Measurements from ENCODE around the gene SCUBE2. TPM values are rescaled to one million over a fixed set of nuclear protein-coding genes. Genes with fewer than 3 reads are reported as not detected.

The SCUBE2 gene
- total and polyA plus RNA-seq, 2 donors (not counting 1 experiment from before 2014, with no cell fraction given): not detected

- no peaks in the 10 kb centered on the region for H3K9me3 Mint-ChIP-seq (ENCODE audit: insufficient read depth)
- Histone ChIP-seq H3K4me2 (replicated peaks; ENCODE audit: low read depth, low read length, poor library complexity, severe bottlenecking) (no peak overlapping the region), H3K4me1 (ENCODE audit: control insufficient read depth in 2 of 2, insufficient read depth in 2 of 2, low read length in 2 of 2) (no peaks in the 10 kb centered on the region), H3K9me3 (ENCODE audit: control extremely low read depth in 1 of 3, control insufficient read depth in 2 of 3, insufficient read depth in 1 of 3, low read length in 2 of 3) (no peaks in the 10 kb centered on the region), H4K20me1 (ENCODE audit: control insufficient read depth, insufficient read depth, low read length, poor library complexity, severe bottlenecking) (no peaks in the 10 kb centered on the region), H3K27me3 (replicated peaks in 1 of 4; ENCODE audit: control extremely low read depth in 1 of 4, control insufficient read depth in 3 of 4, insufficient read depth in 4 of 4, low read length in 3 of 4) (peaks cover 0 to 4% (median 2%) of the 10 kb centered on the region in 4 experiments), H2AFZ (ENCODE audit: insufficient read depth, low read depth, low read length, poor library complexity, severe bottlenecking) (no peak overlapping the region), H3K27ac (ENCODE audit: low read length in 2 of 2) (no peak overlapping the region), H3K36me3 (replicated peaks in 1 of 2; ENCODE audit: control extremely low read depth in 1 of 2, control insufficient read depth in 1 of 2, extremely low read depth in 1 of 2, insufficient read depth in 2 of 2, low read length in 1 of 2) (no peaks in the 10 kb centered on the region), H3K4me3 (ENCODE audit: control extremely low read depth in 1 of 5, extremely low read depth in 1 of 5, insufficient read depth in 1 of 5, low read depth in 2 of 5, low read length in 4 of 5) (no peak overlapping the region), H3K79me2 (ENCODE audit: control insufficient read depth, insufficient read depth, low read length) (no peaks in the 10 kb centered on the region), H3K9ac (ENCODE audit: low read length) (no peak overlapping the region)
- intact Hi-C loops (cut with micrococcal nuclease): no loop called here
- H3K27me3 Mint-ChIP-seq: peaks cover 40% of the 10 kb centered on the region
- ChIA-PET CTCF (interaction anchor here (0.5 to 1.1 kb wide), 2 partner anchors 60 to 432 kb away, joined by 4 to 5 read pairs; no protein-coding TSS in a partner anchor), POLR2A (no interaction called here)
- 90% methylated on average over 6 of the region's 6 CpGs for WGBS (ENCODE audit: insufficient coverage)
- H3K4me3 Mint-ChIP-seq: no peak overlapping the region
- DNase-seq: no peak
- no peak overlapping the region for H3K27ac Mint-ChIP-seq
- ATAC-seq (ENCODE audit: low read depth): no peak
- no peaks in the 10 kb centered on the region for H3K4me1 Mint-ChIP-seq
- TF ChIP-seq EZH2 (IDR thresholded peaks at IDR 0.05; ENCODE audit: borderline replicate concordance, insufficient read depth, low read depth, low read length, poor library complexity, severe bottlenecking): no peak
Measured at GRCh38 chr11:9073466-9074225, 17.8 kb downstream of the SCUBE2 start.

DNA sequence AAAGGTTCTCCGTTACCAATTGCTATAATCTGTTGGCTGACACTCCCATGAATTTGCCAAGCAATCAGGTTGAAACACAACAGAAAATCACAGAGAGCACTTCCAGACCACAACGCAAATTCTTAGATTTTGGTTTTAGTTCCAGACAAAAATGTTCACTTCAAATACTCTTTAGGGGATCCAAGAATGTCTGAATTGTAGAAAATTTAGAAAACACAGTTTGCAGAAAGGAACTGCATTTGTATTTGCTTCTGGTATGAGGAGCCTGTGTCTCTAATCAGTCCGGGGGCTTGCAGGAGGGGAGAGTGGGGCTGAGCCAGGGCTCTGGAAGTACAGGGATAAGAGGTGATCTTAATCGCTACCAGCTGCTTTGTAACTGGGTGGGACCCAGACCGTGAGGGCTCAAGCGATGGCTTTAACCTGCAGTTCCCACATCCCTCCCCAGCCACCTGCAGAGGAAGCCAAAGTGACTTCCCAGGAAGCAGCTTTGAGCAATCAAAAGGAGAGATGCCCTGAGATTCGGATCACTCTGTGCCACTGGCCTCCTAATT lies 18.7 kb downstream of the SCUBE2 start:
- Histone ChIP-seq H3K27me3 (replicated peaks in 1 of 4; ENCODE audit: control extremely low read depth in 1 of 4, control insufficient read depth in 3 of 4, insufficient read depth in 4 of 4, low read length in 3 of 4) (peaks cover 0 to 4% (median 2%) of the 10 kb centered on the region in 4 experiments), H4K20me1 (ENCODE audit: control insufficient read depth, insufficient read depth, low read length, poor library complexity, severe bottlenecking) (no peaks in the 10 kb centered on the region), H3K79me2 (ENCODE audit: control insufficient read depth, insufficient read depth, low read length) (no peaks in the 10 kb centered on the region), H2AFZ (ENCODE audit: insufficient read depth, low read depth, low read length, poor library complexity, severe bottlenecking) (no peak overlapping the region), H3K4me2 (replicated peaks; ENCODE audit: low read depth, low read length, poor library complexity, severe bottlenecking) (no peak overlapping the region), H3K9ac (ENCODE audit: low read length) (no peak overlapping the region), H3K4me3 (ENCODE audit: control extremely low read depth in 1 of 5, extremely low read depth in 1 of 5, insufficient read depth in 1 of 5, low read depth in 2 of 5, low read length in 4 of 5) (no peak overlapping the region), H3K4me1 (ENCODE audit: control insufficient read depth in 2 of 2, insufficient read depth in 2 of 2, low read length in 2 of 2) (no peaks in the 10 kb centered on the region), H3K36me3 (replicated peaks in 1 of 2; ENCODE audit: control extremely low read depth in 1 of 2, control insufficient read depth in 1 of 2, extremely low read depth in 1 of 2, insufficient read depth in 2 of 2, low read length in 1 of 2) (no peaks in the 10 kb centered on the region), H3K9me3 (ENCODE audit: control extremely low read depth in 1 of 3, control insufficient read depth in 2 of 3, insufficient read depth in 1 of 3, low read length in 2 of 3) (no peaks in the 10 kb centered on the region), H3K27ac (ENCODE audit: low read length in 2 of 2) (no peak overlapping the region)
- 66% methylated on average over 5 of the region's 7 CpGs for WGBS (ENCODE audit: insufficient coverage)
- Mint-ChIP-seq H3K27ac (no peak overlapping the region), H3K4me3 (no peak overlapping the region), H3K27me3 (peaks cover 35% of the 10 kb centered on the region), H3K4me1 (no peaks in the 10 kb centered on the region), H3K9me3 (ENCODE audit: insufficient read depth) (no peaks in the 10 kb centered on the region)
- TF ChIP-seq CTCF (IDR thresholded peaks at IDR 0.05): no peak
- TF ChIP-seq EZH2 (IDR thresholded peaks at IDR 0.05; ENCODE audit: borderline replicate concordance, insufficient read depth, low read depth, low read length, poor library complexity, severe bottlenecking): no peak
- ChIA-PET CTCF (no interaction called here), POLR2A (no interaction called here)
- DNase-seq: no peak
- intact Hi-C loops (cut with micrococcal nuclease): no loop called here
- ATAC-seq (ENCODE audit: low read depth): no peak
